HCT116 (cell line): ENCODE results near the gene DBNDD2.

Experiments used
- EZH2 ChIP-seq: fragments of 200-600 bp; sonication (generic); IDR thresholded peaks from 2 replicates; pipeline ENCODE4 v1.6.1; 2017; ENCODE audit warnings: antibody characterized with exemption, mixed run types
- POLR2A ChIP-seq: IDR thresholded peaks from 2 replicates; pipeline ENCODE4 v1.7.0; 2011; ENCODE audit warnings: borderline replicate concordance; ENCODE audit not compliant: insufficient read depth, insufficient read length; ENCODE audit errors: extremely low read depth
- TCF7L2 ChIP-seq: IDR thresholded peaks from 2 replicates; pipeline ENCODE4 v1.7.0; 2011; ENCODE audit warnings: borderline replicate concordance, inconsistent platforms; ENCODE audit not compliant: insufficient read depth, insufficient read length; ENCODE audit errors: extremely low read depth
- TF ChIP-seq, protein P1 (sequence below), 3 experiments: fragments of 200-600 bp in 1 of 3; sonication (generic) in 1 of 3; IDR thresholded peaks in 2 of 3; conservative IDR thresholded peaks in 1 of 3; 2 replicates each; pipeline ENCODE4 v1.5.1; 2012 to 2017; ENCODE audit warnings: low read depth in 2 of 3, low read length in 2 of 3, antibody characterized with exemption in 1 of 3, borderline replicate concordance in 1 of 3, control low read depth in 1 of 3, mild to moderate bottlenecking in 1 of 3, mixed read lengths in 1 of 3, mixed run types in 1 of 3, moderate library complexity in 1 of 3; ENCODE audit not compliant: insufficient read depth in 1 of 3
- TF ChIP-seq, protein P2 (sequence below): IDR thresholded peaks from 2 replicates; pipeline ENCODE4 v1.6.1; 2012
- TF ChIP-seq, protein P3 (sequence below): IDR thresholded peaks from 2 replicates; pipeline ENCODE4 v1.6.1; 2011; ENCODE audit warnings: mild to moderate bottlenecking, low read length, moderate library complexity; ENCODE audit not compliant: insufficient replicate concordance; ENCODE audit errors: extremely low read depth
- TF ChIP-seq, protein P4 (sequence below): IDR thresholded peaks from 2 replicates; pipeline ENCODE4 v1.6.1; 2012; ENCODE audit warnings: low read depth

DNA sequence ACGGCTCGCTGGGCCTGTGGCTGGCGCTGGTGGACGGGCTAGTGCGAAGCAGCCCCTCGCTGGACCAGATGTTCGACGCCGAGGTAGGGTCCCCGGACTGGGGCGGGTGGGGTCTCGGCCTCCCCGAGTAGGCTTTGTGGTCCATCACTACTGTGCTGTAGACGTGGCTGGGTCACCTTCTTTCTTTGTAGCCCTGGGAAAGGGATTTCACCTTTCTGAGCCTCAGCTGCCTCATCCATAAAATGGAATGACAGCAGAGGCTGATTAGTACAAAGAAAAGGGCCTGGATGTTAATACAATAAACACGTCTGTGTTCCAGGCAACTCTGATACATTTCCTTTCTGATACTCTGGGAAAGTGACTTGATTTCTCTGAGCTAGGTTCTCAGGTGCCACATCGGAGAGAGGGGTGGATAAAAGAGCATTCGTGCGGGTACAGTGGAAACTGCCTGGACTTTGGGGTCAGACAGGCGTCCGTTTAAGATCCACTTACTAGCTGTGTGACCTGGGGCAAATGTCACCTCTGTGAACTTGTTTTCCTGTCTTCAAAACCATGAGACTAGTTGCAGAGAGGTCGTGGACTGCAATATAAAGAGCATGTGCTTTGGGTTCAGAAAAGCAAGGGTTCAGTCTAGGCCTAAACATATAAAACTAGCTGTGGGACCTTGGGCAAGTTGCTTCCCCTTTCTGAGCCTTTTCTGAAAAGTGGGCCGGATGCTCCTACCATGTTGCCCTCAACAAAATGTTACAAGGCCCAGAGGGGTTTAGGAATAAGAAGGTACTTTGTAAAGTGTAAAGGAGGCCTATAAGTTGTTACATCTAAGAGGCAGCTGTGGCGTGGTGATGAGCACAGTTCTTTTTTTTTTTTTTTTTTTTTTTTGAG lies 44.2 kb upstream of the DBNDD2 start:
- TF ChIP-seq, protein P1, sequence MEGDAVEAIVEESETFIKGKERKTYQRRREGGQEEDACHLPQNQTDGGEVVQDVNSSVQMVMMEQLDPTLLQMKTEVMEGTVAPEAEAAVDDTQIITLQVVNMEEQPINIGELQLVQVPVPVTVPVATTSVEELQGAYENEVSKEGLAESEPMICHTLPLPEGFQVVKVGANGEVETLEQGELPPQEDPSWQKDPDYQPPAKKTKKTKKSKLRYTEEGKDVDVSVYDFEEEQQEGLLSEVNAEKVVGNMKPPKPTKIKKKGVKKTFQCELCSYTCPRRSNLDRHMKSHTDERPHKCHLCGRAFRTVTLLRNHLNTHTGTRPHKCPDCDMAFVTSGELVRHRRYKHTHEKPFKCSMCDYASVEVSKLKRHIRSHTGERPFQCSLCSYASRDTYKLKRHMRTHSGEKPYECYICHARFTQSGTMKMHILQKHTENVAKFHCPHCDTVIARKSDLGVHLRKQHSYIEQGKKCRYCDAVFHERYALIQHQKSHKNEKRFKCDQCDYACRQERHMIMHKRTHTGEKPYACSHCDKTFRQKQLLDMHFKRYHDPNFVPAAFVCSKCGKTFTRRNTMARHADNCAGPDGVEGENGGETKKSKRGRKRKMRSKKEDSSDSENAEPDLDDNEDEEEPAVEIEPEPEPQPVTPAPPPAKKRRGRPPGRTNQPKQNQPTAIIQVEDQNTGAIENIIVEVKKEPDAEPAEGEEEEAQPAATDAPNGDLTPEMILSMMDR (IDR thresholded peaks at IDR 0.05 in 2 of 3, conservative IDR thresholded peaks at IDR 0.05 in 1 of 3; ENCODE audit: borderline replicate concordance in 1 of 3, insufficient read depth in 1 of 3, low read depth in 2 of 3, low read length in 2 of 3): no peak
- TF ChIP-seq POLR2A (no peak), EZH2 (no peak), TCF7L2 (no peak)
- TF ChIP-seq, protein P2, sequence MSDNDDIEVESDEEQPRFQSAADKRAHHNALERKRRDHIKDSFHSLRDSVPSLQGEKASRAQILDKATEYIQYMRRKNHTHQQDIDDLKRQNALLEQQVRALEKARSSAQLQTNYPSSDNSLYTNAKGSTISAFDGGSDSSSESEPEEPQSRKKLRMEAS: no peak
- TF ChIP-seq, protein P3, sequence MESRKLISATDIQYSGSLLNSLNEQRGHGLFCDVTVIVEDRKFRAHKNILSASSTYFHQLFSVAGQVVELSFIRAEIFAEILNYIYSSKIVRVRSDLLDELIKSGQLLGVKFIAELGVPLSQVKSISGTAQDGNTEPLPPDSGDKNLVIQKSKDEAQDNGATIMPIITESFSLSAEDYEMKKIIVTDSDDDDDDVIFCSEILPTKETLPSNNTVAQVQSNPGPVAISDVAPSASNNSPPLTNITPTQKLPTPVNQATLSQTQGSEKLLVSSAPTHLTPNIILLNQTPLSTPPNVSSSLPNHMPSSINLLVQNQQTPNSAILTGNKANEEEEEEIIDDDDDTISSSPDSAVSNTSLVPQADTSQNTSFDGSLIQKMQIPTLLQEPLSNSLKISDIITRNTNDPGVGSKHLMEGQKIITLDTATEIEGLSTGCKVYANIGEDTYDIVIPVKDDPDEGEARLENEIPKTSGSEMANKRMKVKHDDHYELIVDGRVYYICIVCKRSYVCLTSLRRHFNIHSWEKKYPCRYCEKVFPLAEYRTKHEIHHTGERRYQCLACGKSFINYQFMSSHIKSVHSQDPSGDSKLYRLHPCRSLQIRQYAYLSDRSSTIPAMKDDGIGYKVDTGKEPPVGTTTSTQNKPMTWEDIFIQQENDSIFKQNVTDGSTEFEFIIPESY: no peak
- TF ChIP-seq, protein P4, sequence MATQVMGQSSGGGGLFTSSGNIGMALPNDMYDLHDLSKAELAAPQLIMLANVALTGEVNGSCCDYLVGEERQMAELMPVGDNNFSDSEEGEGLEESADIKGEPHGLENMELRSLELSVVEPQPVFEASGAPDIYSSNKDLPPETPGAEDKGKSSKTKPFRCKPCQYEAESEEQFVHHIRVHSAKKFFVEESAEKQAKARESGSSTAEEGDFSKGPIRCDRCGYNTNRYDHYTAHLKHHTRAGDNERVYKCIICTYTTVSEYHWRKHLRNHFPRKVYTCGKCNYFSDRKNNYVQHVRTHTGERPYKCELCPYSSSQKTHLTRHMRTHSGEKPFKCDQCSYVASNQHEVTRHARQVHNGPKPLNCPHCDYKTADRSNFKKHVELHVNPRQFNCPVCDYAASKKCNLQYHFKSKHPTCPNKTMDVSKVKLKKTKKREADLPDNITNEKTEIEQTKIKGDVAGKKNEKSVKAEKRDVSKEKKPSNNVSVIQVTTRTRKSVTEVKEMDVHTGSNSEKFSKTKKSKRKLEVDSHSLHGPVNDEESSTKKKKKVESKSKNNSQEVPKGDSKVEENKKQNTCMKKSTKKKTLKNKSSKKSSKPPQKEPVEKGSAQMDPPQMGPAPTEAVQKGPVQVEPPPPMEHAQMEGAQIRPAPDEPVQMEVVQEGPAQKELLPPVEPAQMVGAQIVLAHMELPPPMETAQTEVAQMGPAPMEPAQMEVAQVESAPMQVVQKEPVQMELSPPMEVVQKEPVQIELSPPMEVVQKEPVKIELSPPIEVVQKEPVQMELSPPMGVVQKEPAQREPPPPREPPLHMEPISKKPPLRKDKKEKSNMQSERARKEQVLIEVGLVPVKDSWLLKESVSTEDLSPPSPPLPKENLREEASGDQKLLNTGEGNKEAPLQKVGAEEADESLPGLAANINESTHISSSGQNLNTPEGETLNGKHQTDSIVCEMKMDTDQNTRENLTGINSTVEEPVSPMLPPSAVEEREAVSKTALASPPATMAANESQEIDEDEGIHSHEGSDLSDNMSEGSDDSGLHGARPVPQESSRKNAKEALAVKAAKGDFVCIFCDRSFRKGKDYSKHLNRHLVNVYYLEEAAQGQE: no peak
